SK-MEL-5 (cell line): ENCODE data around the gene HTR4. TPM values are rescaled to one million over a fixed set of nuclear protein-coding genes. Genes with fewer than 3 reads are reported as not detected.

Experiments
- DNase-seq: peaks from one replicate; pipeline ENCODE4 v3.0.0-alpha.2; 2016; ENCODE audit warnings: low read depth, low spot score
- in situ Hi-C: cut with HindIII; loops from 2 replicates; pipeline ENCODE4 v1.10.0; 2016; ENCODE audit warnings: low sequenced_read_pairs, high pct_unique_total_duplicates, low pct_unique_long_range_greater_than_20kb
- total RNA-seq: library from RNA; depleted of rRNA; stranded (reverse); fragments of >200 nt; shearing (Covaris generic); gene quantifications from 2 replicates; pipeline ENCODE4 v1.2.3, GENCODE V29; 2014

The HTR4 gene
- total RNA-seq, 1 experiment from 2014 or later: not detected

DNA sequence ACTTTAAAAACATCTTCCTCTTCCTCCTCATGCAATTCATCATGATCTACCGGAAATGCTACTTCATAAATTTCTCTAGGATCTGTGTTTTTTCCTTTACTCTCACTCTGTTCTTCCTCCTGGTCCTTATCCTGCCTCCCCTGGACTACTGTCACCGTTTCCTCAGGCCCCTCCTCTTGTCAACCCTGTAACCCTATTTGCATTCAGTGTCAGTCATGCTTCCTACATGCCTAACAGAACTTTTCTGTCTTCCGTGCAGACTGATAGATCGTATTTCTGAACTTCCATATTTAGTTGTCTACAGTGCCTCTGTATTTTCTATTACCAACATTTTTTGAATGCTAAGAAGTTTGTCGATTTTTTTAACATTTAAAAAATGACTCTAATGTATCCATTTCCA is 27.3 kb downstream of the HTR4 start:
- no peak for DNase-seq
- in situ Hi-C loops: no loop called here

DNA sequence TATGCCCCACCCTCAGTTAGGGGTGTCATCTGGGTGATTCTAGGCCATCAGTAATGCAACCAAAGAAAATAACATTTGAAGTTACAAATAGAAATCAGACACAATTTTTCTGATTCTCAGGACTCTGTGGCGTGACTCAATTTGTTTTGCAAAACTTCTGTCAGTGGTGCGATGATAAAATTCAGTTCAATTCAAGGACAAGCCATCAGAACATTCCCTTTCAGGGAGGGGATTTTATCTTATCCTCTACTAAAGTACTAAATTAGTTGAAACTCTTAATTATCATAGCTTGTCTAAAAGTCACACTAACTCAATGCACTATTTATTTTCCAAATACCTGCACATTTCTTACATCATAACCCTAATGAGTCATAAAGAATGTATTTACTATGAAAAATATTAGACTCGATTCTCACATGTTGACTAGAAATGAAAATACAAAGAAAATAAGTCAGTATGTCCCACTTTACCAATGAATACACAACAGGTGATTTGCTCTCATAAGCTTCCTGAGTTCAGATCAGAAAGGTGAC is 28.2 kb downstream of the HTR4 start:
- DNase-seq: no peak
- in situ Hi-C loops: no loop called here

- in situ Hi-C loops: no loop called here
These were observed 29.1 kb downstream of the HTR4 start for GRCh38 chr5:148625250-148625649.

DNA sequence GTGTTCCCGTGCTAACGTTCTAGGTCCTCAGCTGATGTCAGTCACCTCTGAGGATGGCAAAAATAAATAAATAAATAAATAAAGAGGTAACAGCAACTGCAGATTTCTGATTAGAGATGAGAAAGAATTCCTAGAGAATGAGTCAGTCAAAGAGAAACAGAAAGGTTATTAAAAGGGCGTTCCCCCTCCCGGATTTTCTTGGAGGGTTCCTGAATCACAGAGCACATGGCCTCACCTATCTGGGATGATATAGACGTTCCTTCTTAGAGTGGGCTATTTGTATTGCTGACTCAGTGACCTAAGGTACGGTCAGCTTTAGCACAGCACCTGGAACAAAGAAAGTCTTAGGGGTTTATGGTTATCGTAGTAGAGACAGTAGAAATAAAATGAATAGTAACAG is 30.6 kb downstream of the HTR4 start:
- in situ Hi-C loops: no loop called here
- DNase-seq: no peak

More at GRCh38 chr5:148625250-148625649, 29.1 kb downstream of the HTR4 start:
- no peak for DNase-seq

DNA sequence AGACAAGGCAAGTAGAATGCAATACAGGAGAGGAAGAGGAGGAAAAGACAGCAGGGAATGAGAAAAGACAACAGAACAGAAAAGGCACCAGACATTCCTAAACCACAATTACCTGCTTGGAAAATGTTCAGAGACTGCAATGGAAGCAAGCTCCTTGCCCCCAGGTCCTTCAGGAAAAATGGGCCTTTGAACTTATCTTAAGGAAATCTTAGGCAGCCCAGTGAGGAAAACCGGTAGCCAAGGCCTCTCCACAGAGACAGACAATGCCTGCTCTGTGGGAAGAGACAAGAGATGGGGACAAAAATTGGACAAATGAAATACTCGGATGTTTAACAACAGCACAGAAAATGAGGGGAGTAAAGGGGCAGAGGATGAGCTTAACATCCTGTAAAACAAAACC is 31.2 kb downstream of the HTR4 start:
- in situ Hi-C loops: no loop called here
- no peak for DNase-seq

GRCh38 chr5:148620696-148621095 is 33.6 kb downstream of the HTR4 start:
- in situ Hi-C loops: no loop called here

DNA sequence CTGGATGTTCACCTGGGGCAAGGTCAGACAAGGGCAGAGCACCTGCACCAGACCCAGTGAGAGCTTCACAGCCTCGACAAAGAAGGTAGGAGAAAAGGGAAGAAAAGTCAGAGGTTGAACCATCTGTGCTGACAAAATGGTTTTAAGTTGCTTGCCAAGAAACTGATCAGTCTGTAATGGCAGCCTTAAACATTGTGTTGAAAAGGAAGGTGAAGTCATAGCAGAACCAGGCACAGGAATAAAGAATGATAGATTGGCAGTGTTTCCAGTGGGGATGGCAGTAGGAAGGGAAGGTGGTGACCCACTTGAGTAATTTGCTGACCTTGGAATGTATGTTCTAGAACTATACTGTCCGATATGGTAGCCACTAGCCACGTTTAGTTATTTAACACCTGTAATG is 34.2 kb downstream of the HTR4 start:
- DNase-seq: no peak
- in situ Hi-C loops: no loop called here

More at GRCh38 chr5:148620696-148621095, 33.6 kb downstream of the HTR4 start:
- no peak for DNase-seq

GRCh38 chr5:148619484-148619883 is 34.8 kb downstream of the HTR4 start:
- in situ Hi-C loops: no loop called here
- DNase-seq: no peak

- in situ Hi-C loops: no loop called here
- DNase-seq: no peak
These were observed 38.6 kb downstream of the HTR4 start for GRCh38 chr5:148615644-148616275.

GRCh38 chr5:148607406-148607805 is 46.9 kb downstream of the HTR4 start:
- in situ Hi-C loops: no loop called here
- no peak for DNase-seq

GRCh38 chr5:148606296-148606695 is 48.0 kb downstream of the HTR4 start:
- DNase-seq: no peak
- in situ Hi-C loops: no loop called here

DNA sequence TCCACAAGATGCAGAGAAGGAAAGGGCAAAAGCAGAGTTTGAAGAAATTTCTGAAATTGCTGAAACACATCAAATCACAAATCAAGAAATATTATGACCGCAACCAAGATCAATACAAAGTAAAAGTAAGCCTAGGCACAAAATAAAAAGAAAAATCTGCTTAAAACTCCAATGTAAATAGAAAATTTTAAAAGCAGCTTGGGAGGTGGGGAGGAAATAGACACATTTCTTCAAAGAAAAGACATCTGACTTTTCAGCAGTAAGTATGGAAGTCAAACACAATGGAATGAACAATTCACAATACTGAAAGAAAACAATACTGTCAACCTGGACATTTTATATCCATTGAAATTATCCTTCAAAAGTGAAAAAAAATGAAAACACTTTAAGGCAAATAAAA is 55.1 kb downstream of the HTR4 start:
- no peak for DNase-seq
- in situ Hi-C loops: no loop called here

- in situ Hi-C loops: no loop called here
- no peak for DNase-seq
These were observed 58.6 kb downstream of the HTR4 start for GRCh38 chr5:148595697-148596096.

DNA sequence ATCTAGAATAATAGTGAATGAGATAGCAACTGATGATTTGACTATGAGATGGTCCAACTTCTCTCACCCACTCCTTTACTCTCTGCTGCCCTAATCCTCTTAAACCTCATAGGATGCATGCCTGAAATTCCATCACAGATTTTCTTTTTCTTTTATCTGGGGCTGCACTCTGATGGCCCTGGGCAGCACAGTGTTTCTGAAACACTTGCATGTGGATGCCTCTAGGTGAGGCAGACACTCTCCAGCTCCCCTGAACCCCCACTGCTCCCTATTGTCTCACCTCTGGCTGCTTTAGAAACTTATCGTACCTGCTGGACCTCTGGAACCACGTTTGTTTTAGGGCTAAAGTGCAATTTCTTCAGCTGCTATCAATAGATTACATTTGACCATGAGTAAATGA is 67.5 kb downstream of the HTR4 start:
- no peak for DNase-seq
- in situ Hi-C loops: no loop called here

- no peak for DNase-seq
These were observed 68.3 kb downstream of the HTR4 start for GRCh38 chr5:148585988-148586387.

DNA sequence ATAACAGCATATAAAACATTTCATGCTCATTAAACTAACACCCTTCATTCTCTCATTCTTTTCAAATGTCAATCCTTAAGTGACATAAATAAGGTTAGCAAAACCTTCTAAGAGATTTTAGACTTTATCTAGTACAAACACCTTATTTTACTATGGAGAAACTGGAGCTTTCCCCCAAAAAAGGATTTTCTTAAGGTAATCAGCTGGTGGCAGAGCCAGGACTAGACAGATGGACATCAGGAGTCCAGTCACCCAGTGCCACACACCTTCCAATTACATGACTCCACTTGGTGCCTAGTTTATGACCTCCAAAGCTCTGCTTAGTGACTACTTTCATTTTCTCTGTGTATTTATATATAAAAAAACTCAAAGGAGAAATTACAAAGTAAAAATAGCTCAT is 70.2 kb downstream of the HTR4 start:
- DNase-seq: no peak
- in situ Hi-C loops: no loop called here

More at GRCh38 chr5:148585988-148586387, 68.3 kb downstream of the HTR4 start:
- in situ Hi-C loops: no loop called here

DNA sequence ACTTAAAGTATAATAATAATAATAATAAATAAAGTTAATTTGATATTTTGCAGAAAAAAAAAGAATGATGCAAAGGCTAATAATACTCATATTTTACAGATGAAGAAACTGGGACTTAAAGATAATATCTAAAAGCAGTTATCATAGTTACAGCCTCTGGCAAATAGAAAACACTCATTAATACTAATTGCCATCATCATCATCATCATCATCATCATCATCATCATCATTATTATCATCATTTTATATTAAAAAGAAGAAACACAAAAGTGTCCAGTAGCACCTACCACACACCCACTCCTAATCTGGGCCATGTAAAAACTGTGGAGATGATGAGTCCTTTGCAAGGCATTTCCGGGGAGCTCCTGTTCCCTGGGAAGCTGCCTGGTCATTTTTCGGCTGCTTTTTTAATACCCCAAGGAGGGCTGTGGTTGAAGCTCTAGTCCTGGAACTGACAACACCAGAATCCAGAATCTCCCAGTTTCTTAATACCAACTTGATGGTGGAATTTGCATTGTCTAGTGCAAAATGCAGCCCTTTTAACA is 70.8 kb downstream of the HTR4 start:
- in situ Hi-C loops: no loop called here
- no peak for DNase-seq

DNA sequence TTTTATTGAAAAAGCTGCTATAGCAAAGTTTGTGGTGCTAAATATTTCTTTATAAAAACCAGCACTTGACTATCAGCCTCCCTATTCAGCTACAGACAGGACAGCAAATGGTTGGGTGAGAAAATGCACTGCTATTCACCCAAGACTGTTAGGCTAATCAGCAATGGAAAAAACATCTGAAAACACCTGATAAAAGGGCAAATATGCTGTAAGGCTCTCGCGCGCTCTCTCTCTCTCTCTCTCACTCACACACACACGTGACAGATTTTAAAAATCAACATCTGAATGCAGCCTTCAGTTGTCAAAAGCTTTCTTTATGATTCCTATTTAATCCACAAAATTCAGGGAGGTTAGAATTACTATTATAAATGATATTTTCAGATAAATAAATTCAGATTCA is 80.2 kb downstream of the HTR4 start:
- no peak for DNase-seq
- in situ Hi-C loops: no loop called here

DNA sequence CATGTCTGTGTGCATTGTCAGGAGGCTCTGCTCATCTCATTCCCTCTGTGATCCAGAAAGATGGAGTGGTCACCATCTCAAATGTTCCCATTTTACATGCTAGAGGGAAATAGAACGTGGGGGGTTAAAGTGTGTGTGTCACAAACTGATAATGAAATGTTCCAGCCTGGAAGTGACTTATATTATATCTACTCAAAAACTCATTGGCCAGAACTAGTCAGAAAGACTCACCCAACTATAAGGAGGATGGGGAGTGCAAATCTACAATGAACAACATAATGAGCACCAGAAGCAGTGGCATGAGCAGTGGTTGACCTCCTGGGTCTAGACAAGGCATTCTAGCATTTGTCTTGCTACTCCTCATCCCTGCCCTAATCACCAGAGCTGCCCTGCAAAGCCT is 81.0 kb downstream of the HTR4 start:
- in situ Hi-C loops: no loop called here
- DNase-seq: no peak
